HG03045 (cell line): ENCODE measurements around the gene IL22RA2.

Source experiments
- ATAC-seq: cut with Tn5 transposase; IDR thresholded peaks from one replicate; pipeline ENCODE4 v1.9.1; 2021; ENCODE audit warnings: mild to moderate bottlenecking, moderate library complexity; ENCODE audit not compliant: unreplicated experiment

Gene IL22RA2

DNA sequence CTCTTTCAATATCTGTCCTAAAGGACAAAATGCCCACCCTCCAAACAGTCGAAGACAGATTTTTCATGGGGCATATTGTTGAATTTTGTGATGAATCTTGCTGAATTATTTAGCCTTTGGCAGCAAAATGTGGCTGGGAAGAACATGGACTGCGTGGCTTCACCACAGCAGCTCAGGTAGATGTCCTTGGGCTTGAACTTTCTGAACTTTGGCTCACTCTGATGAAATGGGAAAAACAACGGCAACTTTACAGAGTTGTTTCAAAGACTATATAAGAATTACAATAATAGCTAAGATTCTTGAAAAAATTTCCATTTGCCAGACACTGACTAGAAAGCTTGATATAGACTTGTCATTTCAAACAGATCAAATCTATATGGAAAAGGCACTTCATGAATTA lies 75.9 kb downstream of the IL22RA2 start:
- no peak for ATAC-seq

DNA sequence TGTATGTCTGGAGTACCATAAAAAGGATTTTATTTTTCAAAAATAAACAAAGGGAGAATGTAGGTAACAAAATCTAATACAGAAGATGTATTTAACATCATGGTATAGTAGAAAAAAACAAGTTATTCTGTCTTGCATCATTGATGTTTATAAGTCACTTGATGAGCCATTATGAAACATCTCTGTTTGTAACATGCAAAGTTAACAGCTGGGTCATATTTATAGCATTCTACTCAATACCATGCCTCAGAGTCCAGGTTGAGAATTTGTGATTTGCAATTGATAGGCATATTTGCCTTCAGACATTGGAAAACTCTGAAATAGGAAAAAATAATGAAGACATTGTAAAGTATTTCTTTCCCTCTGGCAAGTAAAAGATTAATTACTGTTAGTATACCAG lies 76.4 kb downstream of the IL22RA2 start:
- no peak for ATAC-seq

DNA sequence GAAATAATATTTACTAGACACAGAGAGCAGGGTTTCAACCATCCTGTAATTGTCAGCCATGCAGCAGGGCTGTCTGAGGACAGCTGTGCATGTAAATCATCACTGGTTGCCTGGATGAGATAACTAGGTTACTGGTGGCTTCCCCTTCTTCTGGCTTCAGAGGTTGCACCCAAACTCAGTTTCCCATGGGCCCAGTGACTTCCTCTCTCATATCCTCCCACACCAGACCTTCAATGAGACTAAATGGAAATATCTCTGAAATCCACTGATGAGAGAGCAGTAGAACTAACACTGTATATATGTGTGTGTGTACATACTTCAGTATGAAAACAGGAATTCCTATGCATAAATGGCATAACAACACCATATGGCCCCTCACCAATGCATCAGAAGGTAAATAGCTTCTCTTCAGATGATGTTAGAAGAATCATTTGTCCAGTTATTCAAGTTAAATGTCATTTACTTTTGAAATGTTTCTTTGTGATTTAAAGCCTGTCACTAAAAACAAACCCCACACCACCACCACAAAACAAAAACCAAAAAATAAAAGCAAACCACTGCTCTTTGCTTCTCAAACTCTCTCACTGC lies 77.7 kb downstream of the IL22RA2 start:
- ATAC-seq = peak; percentile 84

DNA sequence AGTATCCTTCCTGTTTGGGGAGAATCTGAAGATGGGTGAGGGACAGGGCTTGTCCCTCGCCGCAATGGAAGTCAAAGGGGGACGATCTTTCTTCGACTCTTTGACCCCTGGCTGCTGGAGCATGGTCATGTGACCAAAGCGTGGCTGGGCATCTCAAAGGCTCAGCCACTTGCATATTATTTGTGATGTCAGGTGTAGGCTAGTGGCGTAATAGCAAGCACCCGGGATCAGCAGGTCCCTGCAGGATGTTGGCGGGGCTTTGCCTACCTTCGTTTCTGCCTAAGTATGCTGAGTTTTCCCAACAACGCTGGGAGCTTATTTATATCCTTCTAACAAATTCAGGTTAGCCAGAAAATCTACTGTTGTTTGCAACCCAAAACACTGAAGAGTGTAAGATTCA lies 78.4 kb downstream of the IL22RA2 start:
- ATAC-seq = no peak

DNA sequence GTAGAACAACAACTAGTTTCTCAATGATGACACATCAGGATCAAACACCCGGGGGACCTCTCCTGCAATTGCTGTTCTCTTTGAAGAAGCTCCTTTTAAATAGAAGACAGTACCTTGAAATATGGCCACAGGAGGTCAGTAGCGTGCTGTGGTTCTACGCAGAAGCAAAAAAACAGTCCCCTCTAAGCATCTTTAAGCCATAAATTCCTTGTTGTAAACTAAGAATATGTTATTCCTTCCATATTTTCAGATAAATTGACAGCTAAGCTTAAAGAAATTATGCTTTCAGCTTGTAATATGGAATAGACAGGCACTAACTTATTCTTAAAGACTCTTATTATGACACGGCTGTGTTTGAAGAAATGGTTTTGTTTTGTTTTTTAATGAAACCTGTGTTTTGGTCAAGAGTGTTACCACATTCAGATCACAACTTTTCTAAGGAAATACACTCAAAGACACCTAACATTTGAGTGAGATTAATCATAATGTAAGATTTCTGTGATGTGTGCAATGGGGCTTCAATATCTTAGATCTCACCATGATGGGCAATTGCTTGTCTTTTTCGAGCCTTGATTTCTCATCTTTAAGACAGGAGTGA lies 78.9 kb downstream of the IL22RA2 start:
- ATAC-seq = no peak
